HL-60/S4 treated with retinoic acid at 250 ng/mL for 4 days and 3 days (cell line): ENCODE measurements around the gene ABHD17B.

Source experiments
- in situ Hi-C: fragments of 300-500 bp; cut with MboI; formaldehyde crosslinking; loops from 2 replicates; pipeline ENCODE4 v1.7.0; 2022; ENCODE audit warnings: low sequenced_read_pairs

ABHD17B gene

DNA sequence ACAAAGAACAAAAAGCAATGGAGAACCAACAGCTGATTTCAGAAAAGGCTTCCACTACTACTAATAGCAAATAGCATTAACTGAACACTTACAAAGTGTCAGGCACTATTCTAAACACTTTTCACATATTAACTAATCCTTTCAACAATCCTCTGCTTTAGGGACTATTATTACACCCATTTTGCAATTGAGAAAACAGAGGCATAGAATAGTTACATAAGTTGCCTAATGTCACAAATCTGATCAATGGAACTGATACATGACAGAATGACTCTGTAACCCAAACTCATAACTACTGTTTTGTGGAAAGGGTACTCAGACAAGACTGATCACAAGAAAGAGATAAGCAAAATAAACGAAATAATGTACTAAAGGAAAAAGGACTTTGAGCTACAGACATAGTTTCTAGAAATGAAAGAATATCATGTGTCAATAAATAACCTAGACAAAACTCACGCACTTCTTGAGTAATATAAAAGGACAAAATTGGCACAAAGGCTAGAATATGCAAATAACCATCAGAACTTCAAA lies 31.3 kb downstream of the ABHD17B start:
- in situ Hi-C loops, result no loop called here

- in situ Hi-C loops, result no loop called here
These were observed 32.4 kb downstream of the ABHD17B start for GRCh38 chr9:71878327-71879274.

DNA sequence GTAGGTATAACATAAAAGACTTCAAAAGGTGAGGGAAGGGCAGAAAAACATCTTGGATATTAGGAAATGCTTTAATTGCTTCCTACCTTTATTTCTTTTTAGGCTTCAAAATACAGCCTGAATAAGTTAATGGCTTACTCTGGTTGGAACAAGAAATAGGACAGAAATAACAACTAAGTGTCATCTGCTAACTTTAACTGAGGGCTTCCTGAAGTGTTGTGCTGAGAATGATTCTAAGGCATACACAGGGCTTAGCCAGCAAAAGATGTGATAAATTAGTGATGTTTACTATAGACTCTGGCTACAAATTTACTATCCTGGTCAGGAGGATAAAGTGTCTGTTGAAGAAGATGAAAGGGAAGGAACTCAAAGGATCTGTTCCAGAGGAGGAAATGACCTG lies 34.2 kb downstream of the ABHD17B start:
- in situ Hi-C loops, result no loop called here

GRCh38 chr9:71876106-71876505 lies 34.9 kb downstream of the ABHD17B start:
- in situ Hi-C loops, result no loop called here

DNA sequence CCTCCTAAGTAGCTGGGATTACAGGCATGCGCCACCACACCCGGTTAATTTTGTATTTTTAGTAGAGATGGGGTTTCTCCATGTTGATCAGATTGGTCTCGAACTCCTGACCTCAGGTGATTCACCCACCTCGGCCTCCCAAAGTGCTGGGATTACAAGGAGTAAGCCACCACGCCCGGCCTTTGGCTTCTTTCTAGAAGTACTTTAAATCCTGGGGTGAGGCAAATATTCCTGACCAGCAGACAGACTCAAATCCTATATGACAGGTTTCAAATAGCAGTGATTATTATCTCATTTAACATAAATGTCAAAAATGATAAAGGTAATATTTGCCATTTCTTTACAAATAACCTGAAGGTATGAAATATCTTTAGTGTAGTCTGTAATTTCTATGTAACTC lies 35.6 kb downstream of the ABHD17B start:
- in situ Hi-C loops, result no loop called here

GRCh38 chr9:71863631-71864030 lies 47.4 kb downstream of the ABHD17B start:
- in situ Hi-C loops, result no loop called here

- in situ Hi-C loops, result no loop called here
These were observed 49.4 kb downstream of the ABHD17B start for GRCh38 chr9:71861618-71862017.

GRCh38 chr9:71859939-71860338 lies 51.1 kb downstream of the ABHD17B start:
- in situ Hi-C loops, result no loop called here

- in situ Hi-C loops, result no loop called here
These were observed 52.2 kb downstream of the ABHD17B start for GRCh38 chr9:71858812-71859211.

GRCh38 chr9:71858102-71858798 lies 52.7 kb downstream of the ABHD17B start:
- in situ Hi-C loops, result no loop called here

- in situ Hi-C loops, result no loop called here
These were observed 53.8 kb downstream of the ABHD17B start for GRCh38 chr9:71857159-71857558.

GRCh38 chr9:71854811-71855210 lies 56.2 kb downstream of the ABHD17B start:
- in situ Hi-C loops, result no loop called here

DNA sequence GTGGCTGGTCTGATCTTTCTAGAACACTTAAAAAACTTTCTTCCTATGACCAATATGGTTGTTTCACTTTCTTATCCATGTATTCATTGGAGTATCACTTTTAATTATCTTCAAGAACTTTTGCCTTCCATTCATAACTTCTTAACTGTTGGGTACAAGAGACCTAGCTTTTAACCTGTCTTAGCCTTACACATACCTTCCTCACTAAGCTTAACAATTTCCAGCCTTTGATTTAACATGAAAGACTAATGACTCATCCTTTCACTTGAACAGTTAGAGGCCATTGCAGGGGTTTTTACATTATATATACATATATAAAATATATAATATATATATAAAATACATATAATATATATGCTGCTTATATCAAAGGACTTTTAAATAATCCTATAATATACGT lies 57.9 kb downstream of the ABHD17B start:
- in situ Hi-C loops, result no loop called here

DNA sequence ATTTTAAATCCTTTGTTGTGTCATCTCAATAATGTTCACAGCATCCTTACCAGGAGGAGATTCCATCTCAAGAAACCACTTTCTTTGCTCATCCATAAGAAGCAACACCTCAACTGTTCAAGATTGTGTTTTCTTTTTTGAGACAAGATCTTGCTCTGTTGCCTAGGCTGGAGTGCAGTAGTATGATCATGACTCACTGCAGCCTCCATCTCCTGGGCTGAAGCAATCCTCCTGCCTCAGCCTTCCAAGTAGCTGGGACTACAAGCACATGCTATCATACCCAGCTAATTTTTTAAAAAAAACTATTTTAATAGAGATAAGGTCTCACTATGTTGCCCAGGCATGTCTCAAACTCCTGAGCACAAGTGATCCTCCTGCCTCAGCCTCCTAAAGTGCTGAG lies 60.0 kb downstream of the ABHD17B start:
- in situ Hi-C loops, result no loop called here

DNA sequence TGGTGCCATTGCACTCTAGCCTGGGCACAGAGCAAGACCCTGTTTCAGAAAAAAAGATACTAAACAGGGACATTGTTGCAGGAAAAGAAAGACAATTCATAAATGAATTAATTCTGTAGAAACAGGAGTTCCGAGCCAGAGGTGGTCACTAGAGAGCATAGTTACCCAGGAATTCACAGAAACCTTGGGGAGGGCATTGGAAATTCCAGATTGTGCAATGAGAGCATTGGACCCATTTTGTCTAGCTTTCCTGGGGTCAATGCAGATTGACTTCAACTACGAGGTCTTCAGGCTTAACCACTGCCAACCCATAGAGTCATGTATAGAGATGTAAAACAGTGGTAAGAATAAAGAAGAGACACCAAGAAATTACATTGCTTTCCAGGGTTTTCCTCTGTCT lies 63.1 kb downstream of the ABHD17B start:
- in situ Hi-C loops, result no loop called here

DNA sequence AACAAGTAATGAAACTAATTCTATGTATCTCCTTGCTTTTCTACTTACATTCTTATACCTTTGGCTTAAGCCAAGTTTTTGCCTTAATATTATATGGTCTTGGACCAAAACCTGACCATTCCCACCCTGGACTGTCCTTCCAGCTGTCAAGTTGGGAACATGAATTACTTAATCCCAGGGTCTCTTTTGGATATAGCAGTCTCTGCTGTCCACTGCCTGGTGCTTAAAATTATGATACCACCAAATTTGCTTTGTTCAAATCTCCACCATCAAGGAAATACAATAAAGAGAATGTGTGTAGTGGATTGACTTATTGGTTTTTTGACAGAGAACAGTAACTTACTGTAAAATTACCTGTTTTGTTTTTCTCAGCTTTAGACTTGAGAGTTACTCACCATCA lies 66.2 kb downstream of the ABHD17B start:
- in situ Hi-C loops, result no loop called here

DNA sequence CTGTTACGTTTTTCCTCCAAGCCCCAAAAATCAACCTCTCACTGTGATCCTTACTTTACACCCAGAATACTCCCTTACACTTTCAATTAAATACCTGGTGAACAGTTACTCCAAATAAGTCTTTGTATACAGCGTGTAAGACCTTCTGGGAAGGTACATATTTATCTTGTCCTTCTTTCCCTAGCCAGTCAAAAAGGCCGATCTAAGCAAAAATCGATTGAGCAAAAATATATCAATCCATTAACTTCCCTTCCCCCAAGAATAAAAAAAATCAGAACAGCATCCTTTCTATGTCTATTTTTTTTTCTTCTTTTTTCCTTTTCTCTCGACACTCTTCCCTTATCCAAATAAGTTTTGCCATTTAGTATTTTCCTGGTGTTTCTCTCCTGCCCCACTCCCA lies 71.3 kb downstream of the ABHD17B start:
- in situ Hi-C loops, result no loop called here

DNA sequence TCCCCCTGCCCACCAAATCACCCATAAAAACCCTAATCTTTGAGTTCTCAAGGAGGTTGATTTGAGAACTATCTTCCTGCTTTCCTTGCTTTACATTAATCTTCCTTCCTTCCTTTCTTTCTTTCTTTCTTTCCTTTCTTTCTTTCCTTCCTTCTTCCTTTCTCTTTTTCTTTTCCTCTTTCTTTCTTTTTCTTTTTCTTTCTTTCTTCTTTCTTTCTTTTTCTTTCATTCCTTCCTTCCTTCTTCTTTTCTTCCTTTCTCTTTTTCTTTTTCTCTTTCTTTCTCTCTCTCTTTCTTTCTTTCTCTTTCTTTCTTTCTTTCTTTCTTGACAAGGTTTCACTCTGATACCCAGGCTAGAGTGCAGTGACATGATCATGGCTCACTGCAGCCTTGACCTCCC lies 75.4 kb downstream of the ABHD17B start:
- in situ Hi-C loops, result no loop called here

DNA sequence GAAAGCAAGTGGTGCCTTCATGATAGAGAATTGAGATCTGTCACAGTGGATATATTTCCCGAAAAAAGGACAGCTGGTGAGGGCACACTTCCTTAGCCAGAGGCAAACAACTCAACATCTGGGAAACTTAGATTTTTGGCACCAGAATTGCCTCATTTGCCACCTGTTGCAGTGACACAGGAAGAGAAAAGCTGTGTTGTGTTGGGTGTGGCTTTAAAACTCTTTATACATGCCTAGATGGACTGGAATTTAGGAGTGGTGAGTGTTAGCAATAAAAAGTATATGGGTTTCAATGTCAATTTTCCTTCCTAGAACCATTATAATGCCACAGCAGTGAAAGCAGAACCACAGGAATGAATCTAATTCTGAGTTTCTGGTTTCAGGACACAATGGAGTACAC lies 80.1 kb downstream of the ABHD17B start:
- in situ Hi-C loops, result no loop called here

DNA sequence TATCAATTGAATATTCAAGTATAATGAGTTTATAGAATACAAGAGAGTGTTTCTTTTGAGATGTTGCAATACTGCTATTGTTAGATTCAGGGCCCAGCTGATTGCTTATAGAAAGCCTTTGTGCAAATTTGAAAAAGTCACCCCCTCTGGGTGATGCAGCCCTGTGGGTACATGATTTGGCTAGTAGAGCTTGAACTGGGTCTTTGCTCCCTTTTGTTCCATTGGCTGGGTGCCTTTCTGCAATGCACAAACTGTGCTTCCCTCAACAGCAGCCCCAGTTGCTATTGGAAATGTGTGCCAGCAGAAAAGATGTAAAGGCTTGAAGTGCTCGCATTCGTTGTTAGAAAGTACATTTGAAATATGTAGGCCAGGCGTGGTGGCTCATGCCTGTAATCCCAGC lies 80.8 kb downstream of the ABHD17B start:
- in situ Hi-C loops, result no loop called here

GRCh38 chr9:71826279-71826678 lies 84.7 kb downstream of the ABHD17B start:
- in situ Hi-C loops, result no loop called here

DNA sequence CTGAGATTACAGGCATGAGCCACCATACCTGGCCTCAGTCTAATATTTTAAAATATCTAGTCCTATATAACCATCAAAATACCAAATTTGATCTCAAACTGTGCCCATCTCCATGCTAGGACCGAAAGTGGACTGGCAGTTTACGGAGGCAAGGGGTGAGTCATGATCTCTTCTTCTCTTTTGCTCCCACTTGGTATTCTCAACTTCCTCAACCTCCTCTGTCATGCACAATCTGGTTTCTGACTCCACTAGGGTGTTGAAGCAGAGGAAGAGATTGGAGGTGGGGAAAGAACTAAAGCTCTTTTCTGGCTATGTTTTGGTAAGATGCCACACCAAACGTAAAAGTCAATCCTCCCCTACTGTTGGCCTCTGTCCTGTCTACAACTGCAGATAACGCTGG lies 86.7 kb downstream of the ABHD17B start:
- in situ Hi-C loops, result loop anchor here (25.0 kb wide), 2 partner anchors 438 to 1013 kb away; no protein-coding TSS in a partner anchor
